ENCODE measurements around the gene TXNRD2. TPM values are rescaled to one million over a fixed set of nuclear protein-coding genes. Genes with fewer than 3 reads are reported as not detected.

The TXNRD2 gene
- total RNA-seq, 2 experiments from 2014 or later, result 24.7 to 28.9 TPM

DNA sequence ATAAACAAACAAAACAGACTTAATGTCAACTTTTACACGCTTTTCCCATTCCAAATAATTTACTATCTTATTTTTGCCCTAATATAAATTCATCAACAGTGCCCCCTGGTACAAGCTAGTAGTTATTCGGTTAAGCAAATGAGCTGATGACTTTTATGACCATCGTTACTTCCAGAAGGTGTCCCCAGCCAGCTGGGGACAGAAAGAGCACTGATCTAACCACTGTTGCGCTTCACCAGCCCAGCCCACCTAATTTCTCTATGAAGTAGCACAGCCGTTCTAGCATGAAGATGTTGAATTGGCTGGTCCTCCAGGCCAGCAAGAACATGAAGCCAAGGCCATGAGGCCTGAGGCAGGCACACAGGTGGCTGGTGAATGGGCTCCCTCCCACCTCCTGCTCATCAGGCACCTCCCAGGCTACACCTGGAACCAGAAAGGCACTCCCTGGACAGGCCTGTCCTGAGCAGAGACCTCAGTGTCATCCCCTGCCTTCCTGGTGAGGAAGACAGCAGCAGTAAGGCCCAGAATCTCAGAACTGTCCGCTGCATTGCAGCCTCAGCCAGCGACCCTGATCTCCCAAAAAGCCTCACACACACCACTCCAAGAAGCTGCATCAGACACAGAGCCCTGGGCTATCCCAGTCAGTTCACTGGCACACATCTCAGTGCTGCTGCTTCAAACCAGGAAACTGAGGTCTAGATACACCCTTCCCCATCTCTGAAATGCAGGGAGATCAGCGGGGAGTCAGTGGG is 99.8 kb downstream of the TXNRD2 start:
- POLR2A ChIA-PET, result interaction anchor here (1.5 kb wide), 1 partner anchor 10 kb away, joined by 7 read pairs; no protein-coding TSS in a partner anchor
- DNase-seq (ENCODE audit: low spot score), result peak; percentile 74
- TF ChIP-seq, protein P1, sequence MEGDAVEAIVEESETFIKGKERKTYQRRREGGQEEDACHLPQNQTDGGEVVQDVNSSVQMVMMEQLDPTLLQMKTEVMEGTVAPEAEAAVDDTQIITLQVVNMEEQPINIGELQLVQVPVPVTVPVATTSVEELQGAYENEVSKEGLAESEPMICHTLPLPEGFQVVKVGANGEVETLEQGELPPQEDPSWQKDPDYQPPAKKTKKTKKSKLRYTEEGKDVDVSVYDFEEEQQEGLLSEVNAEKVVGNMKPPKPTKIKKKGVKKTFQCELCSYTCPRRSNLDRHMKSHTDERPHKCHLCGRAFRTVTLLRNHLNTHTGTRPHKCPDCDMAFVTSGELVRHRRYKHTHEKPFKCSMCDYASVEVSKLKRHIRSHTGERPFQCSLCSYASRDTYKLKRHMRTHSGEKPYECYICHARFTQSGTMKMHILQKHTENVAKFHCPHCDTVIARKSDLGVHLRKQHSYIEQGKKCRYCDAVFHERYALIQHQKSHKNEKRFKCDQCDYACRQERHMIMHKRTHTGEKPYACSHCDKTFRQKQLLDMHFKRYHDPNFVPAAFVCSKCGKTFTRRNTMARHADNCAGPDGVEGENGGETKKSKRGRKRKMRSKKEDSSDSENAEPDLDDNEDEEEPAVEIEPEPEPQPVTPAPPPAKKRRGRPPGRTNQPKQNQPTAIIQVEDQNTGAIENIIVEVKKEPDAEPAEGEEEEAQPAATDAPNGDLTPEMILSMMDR (conservative IDR thresholded peaks at IDR 0.05; ENCODE audit: low read length), result peak; percentile 63
- TF ChIP-seq EZH2phosphoT487 (IDR thresholded peaks at IDR 0.05; ENCODE audit: borderline replicate concordance, low read depth, low read length), result no peak
- Histone ChIP-seq H3K27ac (ENCODE audit: low read depth, low read length, poor library complexity, severe bottlenecking) (peak overlapping the region; percentile 26), H3K9me2 (ENCODE audit: insufficient read depth, low read length) (no peaks in the 10 kb centered on the region), H3K4me2 (ENCODE audit: low read length) (peak overlapping the region; percentile 32), H3K4me3 (ENCODE audit: low read depth, low read length, poor library complexity, severe bottlenecking) (no peak overlapping the region), H2AFZ (ENCODE audit: low read length) (no peak overlapping the region), H3K79me2 (ENCODE audit: insufficient read depth, low read depth, low read length) (no peaks in the 10 kb centered on the region), H3K4me1 (ENCODE audit: insufficient read depth, low read length, poor library complexity, severe bottlenecking) (peaks cover 45% of the 10 kb centered on the region), H4K20me1 (ENCODE audit: insufficient read depth, low read length) (no peaks in the 10 kb centered on the region), H3K9me3 (ENCODE audit: low read length) (no peaks in the 10 kb centered on the region), H3K36me3 (ENCODE audit: insufficient read depth, low read length) (peaks cover 4% of the 10 kb centered on the region)
- CTCF ChIA-PET (ENCODE audit: unreplicated experiment), result interaction anchor here (0.6 to 1.3 kb wide), 4 partner anchors 9 to 70 kb away, joined by 3 to 5 read pairs (median 4); no protein-coding TSS in a partner anchor
- intact Hi-C loops (cut with micrococcal nuclease; ENCODE audit: unreplicated experiment), result loop anchor here (5.0 kb wide), 1 partner anchor 70 kb away; no protein-coding TSS in a partner anchor
- no TSS peak for BruUV-seq (replicated peaks)

DNA sequence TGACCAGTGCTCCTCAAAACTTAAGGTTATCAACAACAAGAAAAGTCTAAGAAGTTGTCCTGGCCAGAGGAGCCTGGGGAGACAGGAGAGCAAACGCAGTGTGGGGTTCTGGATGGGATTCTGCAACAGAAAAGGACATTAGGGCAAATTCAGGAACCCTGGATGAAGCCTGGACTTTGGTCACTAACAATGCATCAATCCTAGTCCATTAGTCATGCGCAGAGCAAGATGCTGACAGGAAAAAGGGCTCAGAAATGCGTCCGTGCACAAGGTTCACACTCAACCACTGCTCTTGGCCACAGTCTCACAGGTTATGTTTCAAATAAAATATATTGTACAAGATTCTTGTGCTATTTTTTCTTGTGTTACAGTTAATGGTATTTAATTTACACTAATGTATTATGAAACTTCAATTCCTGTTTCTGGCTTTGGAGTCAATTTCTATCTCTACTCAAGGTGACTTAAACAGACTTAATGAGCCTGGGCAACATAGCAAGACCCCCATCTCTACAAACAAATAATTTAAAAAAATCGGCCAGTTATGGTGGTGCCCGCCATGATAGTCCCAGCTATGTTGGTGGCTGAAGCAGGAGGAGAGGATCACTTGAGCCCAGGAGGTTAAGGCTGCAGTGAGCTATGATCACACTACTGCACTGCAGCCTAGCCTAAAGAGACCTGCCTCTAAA is 100.5 kb downstream of the TXNRD2 start:
- BruUV-seq (replicated peaks), result no TSS peak
- peak overlapping the region; percentile 26 for H3K27ac ChIP-seq (ENCODE audit: low read depth, low read length, poor library complexity, severe bottlenecking)
- H3K79me2 ChIP-seq (ENCODE audit: insufficient read depth, low read depth, low read length), result no peaks in the 10 kb centered on the region
- peaks cover 45% of the 10 kb centered on the region for H3K4me1 ChIP-seq (ENCODE audit: insufficient read depth, low read length, poor library complexity, severe bottlenecking)
- no peaks in the 10 kb centered on the region for H4K20me1 ChIP-seq (ENCODE audit: insufficient read depth, low read length)
- no peaks in the 10 kb centered on the region for H3K9me2 ChIP-seq (ENCODE audit: insufficient read depth, low read length)
- H3K4me3 ChIP-seq (ENCODE audit: low read depth, low read length, poor library complexity, severe bottlenecking), result no peak overlapping the region
- no peaks in the 10 kb centered on the region for H3K9me3 ChIP-seq (ENCODE audit: low read length)
- H3K4me2 ChIP-seq (ENCODE audit: low read length), result peak overlapping the region; percentile 32
- intact Hi-C loops (cut with micrococcal nuclease; ENCODE audit: unreplicated experiment), result loop anchor here (5.0 kb wide), 1 partner anchor 71 kb away; no protein-coding TSS in a partner anchor
- no peak for DNase-seq (ENCODE audit: low spot score)
- ChIA-PET POLR2A (interaction anchor here (0.7 to 1.5 kb wide), 2 partner anchors 10 to 11 kb away, joined by 5 to 7 read pairs; no protein-coding TSS in a partner anchor), CTCF (ENCODE audit: unreplicated experiment) (interaction anchor here (0.6 to 1.3 kb wide), 3 partner anchors 8 to 70 kb away, joined by 3 to 5 read pairs (median 3); no protein-coding TSS in a partner anchor)
- TF ChIP-seq, protein P1 (conservative IDR thresholded peaks at IDR 0.05; ENCODE audit: low read length), result no peak
- no peak for TF ChIP-seq EZH2phosphoT487 (IDR thresholded peaks at IDR 0.05; ENCODE audit: borderline replicate concordance, low read depth, low read length)
- H2AFZ ChIP-seq (ENCODE audit: low read length), result no peak overlapping the region
- H3K36me3 ChIP-seq (ENCODE audit: insufficient read depth, low read length), result no peaks in the 10 kb centered on the region

All from OCI-LY7 (cell line).